Endothelial cell of umbilical vein (primary cell): Measurements from ENCODE around the gene TCF23. TPM values are rescaled to one million over a fixed set of nuclear protein-coding genes. Genes with fewer than 3 reads are reported as not detected.

Source experiments
- BruUV-seq: library from RNA; stranded (reverse); fragments of 400-500 nt; replicated peaks from 2 replicates; lab custom pipeline; 2021; lab: Mats Ljungman, UMichigan
- CTCF ChIA-PET: fragments of 300-600, 350-600 bp; sonication (Branson Sonifier 250); formaldehyde crosslinking; loops from one replicate; lab custom pipeline; 2021; ENCODE audit warnings: antibody characterized with exemption, inconsistent platforms; lab: Charles Lee
- POLR2A ChIA-PET: fragments of 300-600, 350-600 bp; sonication (Branson Sonifier 250); formaldehyde crosslinking; loops from one replicate; lab custom pipeline; 2021; ENCODE audit warnings: antibody characterized with exemption, inconsistent platforms; lab: Charles Lee
- DNase-seq: peaks from one replicate; pipeline ENCODE4 v3.0.0-alpha.2; 2011; ENCODE audit warnings: low read depth, low spot score
- FAIRE-seq: peaks from 2 replicates; lab custom pipeline; 2011; peaks lifted over from hg19 to GRCh38; lab: Jason Lieb, UNC
- H2AFZ ChIP-seq: 2 replicates; pipeline ENCODE4 v1.6.0; 2012; ENCODE audit warnings: low read depth, low read length, control low read depth, inconsistent platforms
- H3K27ac ChIP-seq: 2 replicates; pipeline ENCODE4 v1.5.1; 2011; ENCODE audit warnings: low read depth, mild to moderate bottlenecking, control low read depth, low read length, moderate library complexity; ENCODE audit not compliant: insufficient read depth
- H3K27me3 ChIP-seq, 2 experiments: 2 replicates each; pipeline versions ENCODE4 v1.6.0 to v1.6.1; 2011; ENCODE audit warnings: low read length in 2 of 2, mixed read lengths in 1 of 2; ENCODE audit not compliant: control insufficient read depth in 2 of 2, insufficient read depth in 2 of 2
- H3K36me3 ChIP-seq, 2 experiments: 2 replicates in 1 of 2; 3 replicates in 1 of 2; pipeline ENCODE4 v1.5.1; 2011; ENCODE audit warnings: low read length in 2 of 2, mild to moderate bottlenecking in 1 of 2, moderate library complexity in 1 of 2; ENCODE audit not compliant: control insufficient read depth in 2 of 2, insufficient read depth in 2 of 2; ENCODE audit errors: extremely low read depth in 1 of 2
- H3K4me1 ChIP-seq: 3 replicates; pipeline ENCODE4 v1.5.1; 2011; ENCODE audit warnings: mild to moderate bottlenecking, low read length; ENCODE audit not compliant: control insufficient read depth, insufficient read depth; ENCODE audit errors: extremely low read depth
- H3K4me2 ChIP-seq: 2 replicates; pipeline ENCODE4 v1.6.1; 2011; ENCODE audit warnings: low read length, control low read depth, mixed read lengths; ENCODE audit not compliant: insufficient read depth
- H3K4me3 ChIP-seq, 3 experiments: fragments of 200-600 bp in 1 of 3; sonication (generic), shearing (Covaris generic) in 1 of 3; replicated peaks in 1 of 3; 2 replicates each; pipeline ENCODE4 v1.5.1; 2011 to 2016; ENCODE audit warnings: control low read depth in 3 of 3, low read length in 3 of 3, mild to moderate bottlenecking in 2 of 3, inconsistent platforms in 1 of 3, low read depth in 1 of 3, moderate library complexity in 1 of 3; ENCODE audit not compliant: insufficient read depth in 1 of 3
- H3K79me2 ChIP-seq: 2 replicates; pipeline ENCODE4 v1.6.0; 2012; ENCODE audit warnings: low read length, inconsistent platforms; ENCODE audit not compliant: control insufficient read depth, insufficient read depth
- H3K9ac ChIP-seq: replicated peaks from 2 replicates; pipeline ENCODE3; 2011; ENCODE audit warnings: low read length, control low read depth; ENCODE audit not compliant: insufficient read depth; ENCODE audit errors: extremely low read depth
- H3K9me1 ChIP-seq: replicated peaks from 3 replicates; pipeline ENCODE4 v1.6.0; 2011; ENCODE audit warnings: mild to moderate bottlenecking, low read length; ENCODE audit not compliant: control insufficient read depth, insufficient read depth; ENCODE audit errors: extremely low read depth
- H3K9me3 ChIP-seq: replicated peaks from 2 replicates; pipeline ENCODE4 v1.5.1; 2012; ENCODE audit warnings: low read length, inconsistent platforms; ENCODE audit not compliant: control insufficient read depth, insufficient read depth
- H4K20me1 ChIP-seq: replicated peaks from 2 replicates; pipeline ENCODE3; 2011; ENCODE audit warnings: mild to moderate bottlenecking, low read length; ENCODE audit not compliant: control insufficient read depth, insufficient read depth; ENCODE audit errors: extremely low read depth
- EZH2 ChIP-seq: IDR thresholded peaks from 2 replicates; pipeline ENCODE4 v1.6.1; 2012; ENCODE audit warnings: borderline replicate concordance, low read depth, mild to moderate bottlenecking, moderate library complexity, low read length, inconsistent platforms; ENCODE audit not compliant: severe bottlenecking
- FOS ChIP-seq: IDR thresholded peaks from 2 replicates; pipeline ENCODE4 v1.6.1; 2011; ENCODE audit warnings: mild to moderate bottlenecking, low read length, moderate library complexity, borderline replicate concordance; ENCODE audit not compliant: insufficient read depth
- GATA2 ChIP-seq: IDR thresholded peaks from 2 replicates; pipeline ENCODE4 v1.7.0; 2011; ENCODE audit warnings: low read depth, mild to moderate bottlenecking, moderate library complexity, mixed read lengths, low read length; ENCODE audit not compliant: insufficient read length, insufficient read depth
- JUN ChIP-seq: IDR thresholded peaks from 2 replicates; pipeline ENCODE4 v1.6.1; 2011; ENCODE audit warnings: borderline replicate concordance, low read depth; ENCODE audit not compliant: insufficient read length, insufficient read depth
- MYC ChIP-seq: IDR thresholded peaks from one replicate; pipeline ENCODE4 v1.6.1; 2011; ENCODE audit warnings: mild to moderate bottlenecking, low read depth, low read length
- POLR2A ChIP-seq: IDR thresholded peaks from 2 replicates; pipeline ENCODE4 v1.6.1; 2012; ENCODE audit warnings: low read depth, mild to moderate bottlenecking, control low read depth, low read length
- POLR2AphosphoS5 ChIP-seq: IDR thresholded peaks from 2 replicates; pipeline ENCODE4 v1.6.1; 2012; ENCODE audit warnings: low read depth, mild to moderate bottlenecking, control low read depth, low read length, moderate library complexity; ENCODE audit not compliant: insufficient read depth
- dilution Hi-C: fragments of 300-500 bp; cut with MboI; formaldehyde crosslinking; loops from one replicate; pipeline ENCODE4 v1.15.0; 2019; ENCODE audit warnings: low sequenced_read_pairs; ENCODE audit not compliant: extremely low pct_ligation_motif_present
- intact Hi-C: fragments of 100-400 bp; cut with micrococcal nuclease; formaldehyde crosslinking; loops from one replicate; pipeline ENCODE4 v1.10.0; 2022
- polyA plus RNA-seq, 4 experiments: library from polyadenylated mRNA; depleted of rRNA in 3 of 4; stranded (reverse) in 3 of 4; unstranded in 1 of 4; fragments of >200 nt; gene quantifications; 2 replicates each; pipeline versions ENCODE4 v1.2.1 to v1.2.3, GENCODE V29; 2011 to 2012; ENCODE audit warnings: missing spikeins in 1 of 4
- total RNA-seq: library from RNA; stranded (reverse); gene quantifications from 2 replicates; pipeline ENCODE4 v1.2.3, GENCODE V29; 2021
- TF ChIP-seq, protein P1 (sequence below), 2 donors: IDR thresholded peaks; 1 replicate in 1 of 2; 2 replicates in 1 of 2; pipeline ENCODE4 v1.5.1; 2011; ENCODE audit warnings: low read length in 2 of 2, mild to moderate bottlenecking in 2 of 2, moderate library complexity in 2 of 2, control low read depth in 1 of 2, inconsistent platforms in 1 of 2, low read depth in 1 of 2; ENCODE audit not compliant: insufficient read depth in 1 of 2; ENCODE audit errors: extremely low read depth in 1 of 2
- TF ChIP-seq, protein P2 (sequence below): IDR thresholded peaks from 2 replicates; pipeline ENCODE4 v1.6.1; 2011; ENCODE audit not compliant: insufficient read depth, insufficient read length

TCF23 gene
- total and polyA plus RNA-seq, 2 donors (not counting 3 experiments of a cell fraction or from before 2014, with no cell fraction given) = not detected

- no TSS peak for BruUV-seq
- no peak for TF ChIP-seq GATA2
- TF ChIP-seq, protein P1, sequence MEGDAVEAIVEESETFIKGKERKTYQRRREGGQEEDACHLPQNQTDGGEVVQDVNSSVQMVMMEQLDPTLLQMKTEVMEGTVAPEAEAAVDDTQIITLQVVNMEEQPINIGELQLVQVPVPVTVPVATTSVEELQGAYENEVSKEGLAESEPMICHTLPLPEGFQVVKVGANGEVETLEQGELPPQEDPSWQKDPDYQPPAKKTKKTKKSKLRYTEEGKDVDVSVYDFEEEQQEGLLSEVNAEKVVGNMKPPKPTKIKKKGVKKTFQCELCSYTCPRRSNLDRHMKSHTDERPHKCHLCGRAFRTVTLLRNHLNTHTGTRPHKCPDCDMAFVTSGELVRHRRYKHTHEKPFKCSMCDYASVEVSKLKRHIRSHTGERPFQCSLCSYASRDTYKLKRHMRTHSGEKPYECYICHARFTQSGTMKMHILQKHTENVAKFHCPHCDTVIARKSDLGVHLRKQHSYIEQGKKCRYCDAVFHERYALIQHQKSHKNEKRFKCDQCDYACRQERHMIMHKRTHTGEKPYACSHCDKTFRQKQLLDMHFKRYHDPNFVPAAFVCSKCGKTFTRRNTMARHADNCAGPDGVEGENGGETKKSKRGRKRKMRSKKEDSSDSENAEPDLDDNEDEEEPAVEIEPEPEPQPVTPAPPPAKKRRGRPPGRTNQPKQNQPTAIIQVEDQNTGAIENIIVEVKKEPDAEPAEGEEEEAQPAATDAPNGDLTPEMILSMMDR (IDR thresholded peaks at IDR 0.05; ENCODE audit: extremely low read depth in 1 of 2, insufficient read depth in 1 of 2, low read depth in 1 of 2, low read length in 2 of 2) = no peak
- TF ChIP-seq POLR2A = no peak
- TF ChIP-seq POLR2AphosphoS5 = no peak
- TF ChIP-seq, protein P2, sequence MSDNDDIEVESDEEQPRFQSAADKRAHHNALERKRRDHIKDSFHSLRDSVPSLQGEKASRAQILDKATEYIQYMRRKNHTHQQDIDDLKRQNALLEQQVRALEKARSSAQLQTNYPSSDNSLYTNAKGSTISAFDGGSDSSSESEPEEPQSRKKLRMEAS = no peak
- no peak for TF ChIP-seq JUN
- TF ChIP-seq MYC = no peak
- no peak for TF ChIP-seq EZH2
- no peak for TF ChIP-seq FOS
- Histone ChIP-seq H3K9me3 (no peaks in the 10 kb centered on the region), H3K9me1 (no peaks in the 10 kb centered on the region), H3K36me3 (peaks cover 6 to 23% of the 10 kb centered on the region in 2 experiments), H3K4me3 (no peak overlapping the region), H4K20me1 (no peaks in the 10 kb centered on the region), H3K4me2 (no peak overlapping the region), H3K27ac (no peak overlapping the region), H2AFZ (peak overlapping the region; percentile 81), H3K27me3 (no peaks in the 10 kb centered on the region), H3K4me1 (peaks cover 10% of the 10 kb centered on the region), H3K9ac (no peak overlapping the region), H3K79me2 (peaks cover 18% of the 10 kb centered on the region)
- intact Hi-C loops = no loop called here
- dilution Hi-C loops = no loop called here
- ChIA-PET CTCF (interaction anchor here (1.3 to 2.1 kb wide), 4 partner anchors 13 to 129 kb away, joined by 3 to 12 read pairs (median 4); partner anchors contain the start of gene TCF23), POLR2A (interaction anchor here (1.9 kb wide), 1 partner anchor 12 kb away, joined by 7 read pairs; the partner anchor contains the start of gene ABHD1)
- DNase-seq = no peak
- FAIRE-seq = no peak
Observed at GRCh38 chr2:27135478-27135955, 13.3 kb upstream of the TCF23 start.
